IPS DF 4.7 (cell line): ENCODE measurements around the gene PGGT1B.
"Not testable (repeated sequence)": the region's sequence is repeated elsewhere in the genome, so short reads cannot be mapped to it uniquely, and the experiment has no call there.

Source experiments
- DNase-seq: peaks from one replicate; pipeline ENCODE4 v3.0.0-alpha.2; 2013; ENCODE audit warnings: low spot score; ENCODE audit errors: extremely low read depth

PGGT1B gene

DNA sequence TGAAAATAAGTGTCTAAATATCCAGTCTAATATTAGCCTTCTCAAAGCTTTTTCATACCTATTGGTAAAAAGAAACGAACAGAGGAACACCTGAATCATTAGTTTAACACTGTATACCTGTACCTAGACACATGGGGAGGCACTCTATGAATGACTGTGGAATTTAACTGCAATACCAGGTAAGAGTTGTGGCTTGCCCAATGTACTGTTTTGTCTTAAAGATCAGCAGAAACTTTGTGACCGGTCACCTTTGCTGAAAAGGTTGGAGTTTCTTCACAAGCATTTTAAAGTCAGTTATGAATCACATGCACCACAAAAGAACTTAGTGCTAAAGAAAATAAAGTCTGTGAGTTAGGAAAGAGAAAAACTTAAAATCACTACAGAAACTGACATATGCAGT, 2.4 kb downstream of the PGGT1B start:
- no peak for DNase-seq

DNA sequence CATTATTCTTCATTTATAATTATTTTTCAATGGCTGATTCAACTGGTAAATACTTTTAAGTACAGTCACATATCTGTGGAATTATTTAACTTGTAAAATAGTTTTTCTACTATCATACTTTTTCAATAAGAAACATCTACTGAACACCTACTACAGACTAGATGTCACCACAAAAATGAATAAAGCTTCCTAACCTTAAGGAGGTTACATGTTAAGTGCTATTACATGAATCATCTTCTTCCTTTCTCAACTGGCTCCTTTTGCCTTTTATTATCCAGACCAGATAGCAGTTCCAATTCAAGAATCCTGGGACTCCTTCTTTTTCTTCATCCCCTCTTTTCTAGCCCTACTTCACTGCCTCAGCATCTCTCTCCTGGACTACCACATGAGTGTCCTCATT, 4.7 kb downstream of the PGGT1B start:
- no peak for DNase-seq

DNA sequence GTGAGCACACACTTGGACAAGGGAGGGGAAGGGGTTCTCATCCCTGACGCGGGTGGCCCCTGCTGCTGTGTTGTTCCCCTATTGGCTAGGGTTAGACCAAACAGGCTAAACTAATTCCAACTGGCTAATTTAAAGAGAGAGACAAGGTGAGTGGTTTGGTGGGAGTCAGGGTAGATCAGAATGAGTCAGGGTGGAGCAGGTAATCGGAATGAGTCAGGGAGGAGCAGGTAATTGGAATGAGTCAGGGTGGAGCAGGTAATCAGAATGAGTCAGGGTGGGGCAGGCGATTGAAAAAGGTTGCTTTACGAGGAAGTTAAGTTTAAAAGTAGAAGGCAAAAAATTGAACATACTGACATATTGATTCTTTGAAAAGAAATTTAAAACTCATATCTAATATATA, 13.3 kb downstream of the PGGT1B start:
- DNase-seq: not testable (repeated sequence)

DNA sequence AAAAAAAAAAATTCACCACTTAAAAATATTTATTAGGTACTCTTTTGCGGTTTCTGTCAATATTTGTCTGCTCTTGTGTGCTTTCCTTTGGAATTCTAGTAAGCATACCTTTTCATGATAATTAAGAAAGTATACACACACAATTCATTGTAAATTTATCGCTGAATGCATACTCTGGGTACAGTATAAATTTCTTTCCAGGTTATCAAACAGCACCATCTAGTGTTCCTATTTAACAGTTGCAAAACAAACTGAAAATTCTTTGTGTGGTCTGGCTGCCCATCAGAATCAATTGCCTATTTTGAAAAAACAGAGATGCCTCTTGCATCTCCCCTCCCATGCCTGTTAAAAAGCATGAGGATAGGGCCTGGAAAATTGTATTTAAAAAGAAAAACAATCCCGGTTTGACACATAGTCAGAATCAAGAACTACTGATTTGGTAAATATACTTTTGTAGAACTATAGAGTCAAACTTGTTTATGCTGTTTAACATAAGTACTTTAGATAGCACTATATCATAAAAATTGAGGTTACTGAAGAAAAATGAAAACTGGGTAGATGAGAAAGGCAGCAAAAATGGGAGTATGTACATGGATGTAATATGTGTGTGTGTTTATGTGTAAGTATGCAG, 16.2 kb downstream of the PGGT1B start:
- no peak for DNase-seq

DNA sequence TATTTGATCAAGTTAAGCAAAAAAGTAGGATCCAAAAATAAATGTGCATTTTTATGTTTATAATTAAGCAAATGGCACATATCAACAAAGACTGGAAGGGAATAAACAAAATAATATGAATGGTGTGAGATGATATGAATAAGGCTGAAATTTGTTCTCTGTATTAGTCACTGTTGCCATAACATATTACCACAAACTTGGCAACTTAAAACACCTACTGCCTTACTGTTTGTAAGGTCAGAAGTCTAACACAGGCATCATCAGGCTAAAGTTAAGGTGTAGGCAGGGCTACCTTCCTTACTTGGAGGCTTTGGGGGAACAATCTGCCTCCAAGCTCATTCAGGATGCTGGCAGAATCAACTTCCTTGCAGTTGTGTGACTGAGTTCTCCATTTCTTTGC, 19.3 kb downstream of the PGGT1B start:
- DNase-seq: no peak

DNA sequence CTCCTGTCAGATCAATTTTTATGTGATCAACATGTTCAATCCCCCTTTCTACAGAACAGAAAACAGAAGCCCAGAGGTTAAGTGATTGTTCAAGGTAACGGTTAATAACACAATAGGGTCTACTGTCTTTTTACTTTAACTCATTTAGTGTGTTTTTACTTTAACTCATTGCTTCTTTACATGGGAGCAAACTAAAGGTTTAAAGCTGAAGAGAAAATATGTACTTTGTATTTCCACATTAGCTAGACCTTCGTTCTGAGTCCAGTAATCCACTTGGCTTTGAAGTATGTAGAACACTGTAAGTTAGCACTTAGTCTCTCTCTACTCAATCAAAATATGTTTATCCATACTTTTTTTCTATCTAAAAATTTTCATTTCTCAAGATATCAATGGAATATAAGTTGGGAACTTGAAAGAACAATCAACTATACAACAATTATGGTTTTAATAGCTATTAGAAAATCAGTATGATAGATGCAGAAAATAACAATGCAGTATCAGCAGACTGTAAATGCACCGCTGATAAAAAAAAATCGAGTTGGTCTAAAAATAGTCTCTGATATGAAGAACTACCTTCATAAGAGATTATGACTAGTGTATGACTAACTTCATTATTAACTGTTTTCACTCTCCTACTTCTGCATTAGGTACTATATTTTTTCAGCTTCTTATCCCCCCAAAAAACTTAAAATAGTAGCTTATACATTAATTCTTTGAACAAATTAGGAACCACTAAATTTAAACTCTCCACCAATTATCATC, 20.6 kb downstream of the PGGT1B start:
- no peak for DNase-seq

DNA sequence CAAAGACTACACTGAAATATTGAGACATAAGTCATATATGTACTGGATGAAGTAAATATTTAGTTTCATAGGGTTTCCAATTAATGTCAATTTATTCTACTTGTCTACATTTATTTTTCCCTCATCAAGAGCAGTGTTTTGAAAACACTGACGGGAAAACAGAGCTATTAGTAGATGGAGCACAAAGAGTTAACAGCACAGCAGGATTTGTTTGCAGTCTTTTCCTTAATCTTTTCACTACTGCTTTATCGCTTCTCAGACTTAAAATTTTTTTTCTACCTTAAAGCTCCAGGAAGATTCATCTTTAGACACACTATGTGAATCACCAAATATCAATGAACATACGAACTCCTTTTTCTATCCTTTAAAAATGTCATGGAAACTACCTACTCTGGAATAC, 25.6 kb downstream of the PGGT1B start:
- DNase-seq: no peak

DNA sequence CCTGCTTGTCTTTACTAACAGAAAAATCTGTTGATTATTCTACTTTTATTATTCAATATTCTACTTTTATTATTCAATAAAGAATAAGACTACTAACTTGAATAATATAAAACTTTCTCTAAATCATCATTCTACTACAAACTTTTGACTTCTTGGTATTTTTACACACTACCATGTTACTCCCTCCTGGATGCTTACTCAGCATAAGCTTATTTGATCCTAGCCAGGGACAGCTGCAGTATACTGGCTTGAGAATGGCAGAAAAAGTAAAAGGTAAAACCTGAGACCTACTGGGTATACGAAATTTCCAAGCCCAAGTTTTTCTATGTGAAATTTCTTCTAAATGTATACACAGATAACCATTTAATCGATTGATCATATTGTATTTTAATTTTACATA, 26.1 kb downstream of the PGGT1B start:
- no peak for DNase-seq

DNA sequence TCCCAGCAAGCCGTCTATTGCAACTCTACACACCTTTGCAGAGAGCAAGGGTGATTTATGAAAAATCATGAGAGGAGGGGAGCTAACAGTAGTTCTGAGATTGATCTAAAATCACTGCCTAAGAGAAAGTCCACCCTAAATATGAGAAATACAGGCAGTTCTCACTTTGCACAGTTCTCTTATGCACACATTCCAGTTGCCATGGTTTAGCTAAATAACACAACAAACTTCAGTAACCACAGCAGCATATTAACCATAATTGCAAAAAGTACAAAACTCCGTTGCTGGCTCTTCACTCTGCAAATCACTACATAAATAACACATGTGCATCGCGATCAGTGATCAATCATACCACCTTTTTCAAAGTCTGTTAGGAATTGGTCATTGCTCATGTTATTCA, 31.1 kb downstream of the PGGT1B start:
- no peak for DNase-seq

DNA sequence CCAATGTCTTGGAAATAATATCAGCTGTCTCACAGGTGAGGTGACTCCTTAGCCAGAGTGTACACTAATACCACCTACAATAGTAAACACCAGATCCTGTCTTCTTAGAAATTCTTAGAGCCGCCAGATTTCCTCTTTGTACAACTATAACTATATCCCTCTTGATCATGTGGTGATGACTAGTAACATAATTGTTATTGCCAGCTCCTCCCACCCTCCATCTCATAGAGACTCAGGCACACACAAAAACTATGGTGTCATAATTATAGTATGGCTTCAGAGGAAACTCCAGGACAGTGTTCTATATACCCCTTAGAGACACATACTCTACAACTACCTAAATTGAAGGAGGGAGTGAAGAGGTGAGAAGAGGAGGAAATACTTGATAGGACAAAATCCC, 33.1 kb downstream of the PGGT1B start:
- no peak for DNase-seq

DNA sequence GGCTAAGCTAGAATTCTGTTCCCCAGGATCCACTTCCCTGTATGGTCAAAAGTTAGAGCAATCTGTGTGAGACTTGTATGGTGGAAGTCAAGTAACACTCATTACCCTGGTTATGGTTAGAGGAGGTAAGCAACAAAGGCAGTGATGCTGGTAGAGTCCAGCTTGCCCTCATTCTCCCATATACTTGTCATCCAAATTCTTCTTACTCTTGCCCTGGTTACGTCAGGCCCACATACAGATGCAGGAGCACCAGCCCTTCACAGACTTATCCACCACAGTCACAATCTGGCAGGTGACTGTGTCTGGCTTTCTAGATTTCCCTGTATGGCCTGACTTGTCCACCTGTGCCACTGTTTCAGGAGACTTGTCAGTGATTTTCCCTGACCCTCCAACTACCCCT, 35.4 kb downstream of the PGGT1B start:
- no peak for DNase-seq

DNA sequence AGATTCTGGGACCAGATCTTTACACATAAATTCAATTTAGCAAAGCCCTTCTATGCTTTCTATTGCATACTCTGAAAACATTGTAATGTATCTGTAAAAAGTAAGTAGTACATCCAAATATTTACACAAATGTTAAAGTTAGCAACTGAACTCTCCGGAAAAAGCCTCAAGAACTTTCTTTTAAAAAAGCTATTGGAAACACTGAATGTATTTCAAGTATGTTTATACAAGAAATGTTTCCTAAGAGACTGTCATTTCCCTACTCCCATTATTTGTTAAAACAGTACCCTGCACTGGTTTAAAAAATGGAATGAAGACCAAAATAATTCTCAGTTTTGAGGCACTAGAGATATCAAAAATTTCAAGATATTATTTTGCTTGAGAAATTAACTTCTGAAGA, 48.1 kb downstream of the PGGT1B start:
- no peak for DNase-seq

DNA sequence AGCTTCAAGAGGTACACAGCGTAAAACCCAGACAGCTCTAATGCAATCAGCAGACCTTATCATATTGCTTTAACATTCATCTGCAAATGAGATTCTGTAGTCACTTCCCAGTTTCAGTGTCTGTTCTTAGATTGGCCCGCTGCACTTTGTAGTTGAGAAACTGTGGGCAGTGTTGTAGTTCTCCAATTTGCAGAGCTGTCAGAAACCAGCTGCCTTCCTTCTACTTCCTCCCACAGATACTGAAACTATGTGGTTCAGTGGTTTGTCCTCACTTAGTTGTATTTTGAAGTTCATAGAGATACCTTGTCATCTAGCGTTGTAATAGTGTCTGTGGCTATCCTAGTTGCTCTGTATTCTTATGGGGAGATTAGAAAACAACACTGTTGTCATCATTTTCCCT, 53.4 kb downstream of the PGGT1B start:
- DNase-seq: no peak

DNA sequence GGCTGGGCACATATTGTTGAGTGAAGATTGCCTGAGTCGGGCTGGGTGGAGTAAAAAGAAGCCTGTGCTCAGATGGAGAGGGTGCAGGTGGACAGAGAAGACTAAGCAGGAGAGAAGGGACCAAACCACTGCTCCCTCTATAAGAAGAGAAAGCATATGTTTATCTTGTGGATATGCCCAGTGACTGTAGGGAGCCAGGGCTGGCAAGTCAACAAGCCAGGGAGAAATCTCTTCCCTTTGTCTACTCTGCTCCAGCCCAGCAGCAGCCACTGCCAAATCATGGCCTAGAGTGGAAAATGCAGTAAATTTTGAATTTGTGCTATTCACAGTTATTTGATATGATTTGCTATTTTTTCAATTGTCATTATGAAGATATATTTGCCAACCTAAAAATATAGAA, 59.7 kb downstream of the PGGT1B start:
- no peak for DNase-seq

DNA sequence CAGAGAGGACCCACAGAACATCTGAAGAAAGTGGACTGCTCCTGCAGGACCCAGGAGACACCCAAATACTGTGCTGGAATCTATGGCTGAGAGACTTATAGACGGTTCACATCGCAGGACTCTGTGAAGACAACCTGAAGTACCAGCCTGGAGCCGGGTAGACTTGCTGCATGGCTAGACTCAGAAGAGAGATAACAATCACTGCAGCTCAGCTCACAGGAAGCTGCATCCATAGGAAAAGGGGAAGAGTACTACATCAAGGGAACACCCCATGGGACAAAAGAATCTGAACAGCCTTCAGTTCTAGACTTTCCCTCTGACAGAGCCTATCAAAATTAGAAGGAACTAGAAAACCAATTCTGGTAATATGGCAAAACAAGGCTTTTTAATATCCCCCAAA, 66.5 kb downstream of the PGGT1B start:
- DNase-seq: no peak

DNA sequence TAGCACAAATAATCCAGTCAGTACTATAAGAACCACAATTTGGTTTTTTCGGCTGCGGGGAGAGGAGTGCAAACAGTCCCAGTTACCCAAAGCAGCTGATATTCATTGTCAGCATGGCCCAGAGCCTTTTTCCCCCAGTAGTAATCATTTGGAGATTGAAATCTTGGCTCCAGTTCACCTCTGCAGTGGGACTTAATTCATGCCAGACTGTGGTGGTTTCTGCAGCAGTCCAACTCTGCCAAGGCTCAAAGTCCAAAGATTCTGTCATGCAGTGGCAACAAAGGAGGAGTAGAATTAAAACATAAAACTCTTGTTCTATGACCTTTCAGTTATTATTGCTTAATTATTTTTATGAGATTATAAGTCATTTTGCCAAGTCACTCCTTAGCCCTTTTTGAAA, 68.0 kb downstream of the PGGT1B start:
- no peak for DNase-seq

DNA sequence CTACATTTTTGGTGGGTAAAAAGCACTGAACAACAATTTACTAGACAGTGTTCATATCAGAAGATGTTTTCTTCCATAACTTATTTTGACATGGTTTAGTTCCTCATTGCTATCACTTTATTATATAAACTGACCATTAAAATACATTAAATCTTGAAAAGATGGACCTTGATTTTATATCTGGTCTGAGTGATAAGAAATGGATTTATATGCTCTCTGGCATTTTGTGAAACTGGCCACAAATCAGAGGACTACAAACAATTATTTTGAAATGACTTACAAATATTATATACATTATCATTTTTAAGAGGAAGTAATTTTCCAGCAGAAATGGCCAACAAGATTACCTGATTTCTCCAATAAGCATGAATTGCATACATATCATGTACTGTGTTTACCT, 69.4 kb downstream of the PGGT1B start:
- DNase-seq: no peak

DNA sequence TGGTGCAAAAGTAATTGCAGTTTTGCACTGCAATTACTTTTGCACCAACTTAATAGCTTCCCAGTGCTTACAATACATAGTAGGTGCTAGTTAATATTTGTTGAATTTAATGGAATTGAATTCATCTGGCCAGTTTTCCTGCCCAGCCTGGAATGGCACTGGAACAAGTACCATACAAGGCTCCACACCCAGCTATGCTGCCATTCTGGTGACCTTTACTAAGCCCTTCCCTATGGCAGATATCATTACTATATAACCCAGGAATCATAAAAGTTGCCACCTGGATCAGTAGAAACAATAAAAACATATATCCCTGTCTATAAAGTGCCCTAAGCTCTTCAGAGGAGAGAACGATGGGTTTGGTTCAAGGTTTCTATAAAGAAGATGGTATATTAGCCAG, 70.6 kb downstream of the PGGT1B start:
- DNase-seq: no peak

DNA sequence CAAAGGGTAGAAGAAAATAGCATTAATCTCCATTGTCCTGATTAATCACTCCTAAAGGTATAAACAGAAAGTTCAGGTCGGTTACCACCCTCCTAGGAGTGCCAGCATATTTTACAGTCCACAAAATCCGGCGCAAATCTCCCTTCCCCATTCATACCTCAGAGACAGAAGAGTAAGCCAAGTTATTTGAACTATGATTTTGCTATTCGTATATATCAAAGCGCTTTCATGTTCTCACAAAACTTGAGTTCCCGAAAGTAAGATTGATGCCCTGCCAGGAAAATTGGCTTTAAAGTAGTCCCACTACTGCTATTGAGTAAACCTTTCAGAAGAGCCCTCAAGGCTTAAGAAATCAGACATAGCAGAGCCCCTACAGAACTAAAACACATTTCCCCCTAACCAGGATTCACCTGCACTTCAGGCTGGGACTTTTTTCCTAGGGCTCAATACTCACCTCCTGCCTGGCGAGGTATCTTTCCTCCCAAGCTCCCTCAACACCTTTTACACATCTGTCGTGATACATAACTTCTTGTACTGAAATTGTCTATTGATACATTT, 71.1 kb downstream of the PGGT1B start:
- no peak for DNase-seq

DNA sequence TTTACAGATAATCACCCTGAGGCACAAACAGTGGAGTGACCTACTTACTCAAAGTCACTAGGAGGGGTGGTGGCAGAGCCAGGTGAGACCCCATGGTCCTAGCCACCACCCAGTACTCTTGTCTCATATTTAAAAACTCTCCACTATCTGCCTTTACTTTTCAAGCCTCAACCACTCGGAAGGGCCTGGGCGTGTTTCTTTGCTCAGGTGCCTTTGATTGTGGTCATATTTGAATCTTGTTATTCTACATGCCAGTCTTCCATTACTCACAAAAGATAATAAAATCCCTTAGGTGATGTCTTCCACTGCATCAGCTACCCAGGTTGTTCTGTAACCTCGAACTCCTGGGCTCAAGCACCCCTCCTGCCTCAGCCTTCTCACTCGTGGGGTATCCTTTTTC, 72.3 kb downstream of the PGGT1B start:
- DNase-seq: no peak

DNA sequence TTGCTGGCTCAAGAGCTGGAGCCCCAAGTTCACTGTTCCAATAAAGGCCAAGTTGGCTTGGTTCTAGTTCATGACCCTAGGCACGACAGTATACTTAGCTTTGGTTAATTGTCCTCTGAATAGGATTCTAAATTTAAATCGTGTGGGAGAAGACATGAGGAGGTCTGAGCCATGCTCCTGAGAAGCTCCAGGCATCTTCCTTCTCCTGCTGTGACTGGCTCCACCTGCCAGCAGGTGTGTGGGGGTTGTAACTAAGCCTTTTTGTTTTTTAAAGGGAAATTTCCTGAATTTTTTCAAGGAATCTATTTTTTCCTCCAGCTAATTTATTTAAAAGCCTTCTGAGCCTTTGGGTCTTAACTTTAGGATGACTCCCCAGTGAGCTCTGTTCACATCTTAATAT, 72.8 kb downstream of the PGGT1B start:
- DNase-seq: no peak

DNA sequence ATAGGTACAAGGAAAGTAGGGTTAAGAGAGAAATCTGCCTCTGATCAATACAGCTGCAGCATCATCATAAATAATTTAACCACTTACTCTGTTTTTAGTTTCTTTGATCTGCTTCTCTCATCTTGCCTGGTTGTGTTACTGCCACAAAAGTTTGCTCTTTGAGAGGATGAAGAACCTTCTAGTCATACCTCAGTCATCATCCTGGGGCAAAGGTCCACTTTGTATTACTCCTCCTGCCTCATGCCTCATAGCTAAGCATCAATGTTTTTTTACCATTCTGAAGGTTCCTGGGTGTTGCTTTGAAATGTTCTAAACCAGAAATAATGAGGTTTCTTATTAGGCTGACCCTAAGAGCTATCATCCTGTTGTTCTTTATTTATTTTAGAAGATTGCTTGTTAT, 75.9 kb downstream of the PGGT1B start:
- DNase-seq: no peak

DNA sequence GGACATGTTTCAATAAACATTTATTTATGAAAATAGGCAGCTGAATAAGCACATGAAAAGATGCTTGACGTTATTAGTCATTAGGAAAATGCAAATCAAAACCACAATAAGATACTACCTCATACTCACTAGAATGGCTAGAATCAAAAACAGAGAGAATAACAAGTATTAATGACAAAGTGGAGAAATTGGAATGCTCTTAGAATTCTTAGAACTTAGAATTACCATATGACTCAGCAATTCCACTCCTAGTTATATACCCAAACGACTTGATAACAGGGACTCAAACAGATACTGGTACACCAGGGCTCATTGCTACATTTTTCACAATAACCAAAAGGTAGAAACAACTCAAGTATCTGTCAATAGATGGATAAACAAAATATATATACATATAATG, 77.9 kb downstream of the PGGT1B start:
- no peak for DNase-seq
